GM12801 (cell line): ENCODE results near the gene PITPNC1.

Experiments
- TF ChIP-seq, protein P1 (sequence below): IDR thresholded peaks from one replicate; pipeline ENCODE4 v1.5.1; 2011; ENCODE audit warnings: control low read depth; ENCODE audit not compliant: insufficient read length; ENCODE audit errors: extremely low read depth

The PITPNC1 gene

DNA sequence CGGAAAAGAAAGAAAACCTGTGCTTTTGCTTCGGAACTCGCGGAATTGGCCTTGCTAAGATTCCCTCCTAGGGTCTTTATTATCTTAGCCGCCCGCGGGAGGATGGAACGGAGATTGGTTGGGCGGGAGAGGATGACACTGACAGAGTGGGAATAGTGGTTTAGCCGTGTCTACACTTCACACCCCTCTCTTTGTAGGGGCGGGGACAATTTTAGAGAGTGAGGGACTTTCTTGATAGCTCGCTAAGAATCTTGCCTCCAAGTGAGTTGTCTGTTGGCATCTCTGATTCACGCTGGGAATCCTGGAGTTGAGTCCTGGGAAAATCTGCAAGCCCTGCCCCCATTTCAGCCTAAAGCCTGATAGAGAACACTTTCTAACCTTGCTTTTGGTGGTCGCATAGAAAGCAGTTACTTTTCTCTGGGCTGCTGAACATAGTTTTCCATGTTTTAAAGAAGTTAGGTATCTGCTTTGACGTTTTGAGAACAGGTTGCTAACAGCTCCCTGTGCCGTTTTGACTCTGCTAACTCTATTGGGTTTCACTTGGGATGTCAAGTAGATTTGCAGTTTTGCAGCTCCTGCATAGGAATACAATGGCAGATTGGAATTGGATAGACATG is 341.4 kb downstream of the PITPNC1 start:
- TF ChIP-seq, protein P1, sequence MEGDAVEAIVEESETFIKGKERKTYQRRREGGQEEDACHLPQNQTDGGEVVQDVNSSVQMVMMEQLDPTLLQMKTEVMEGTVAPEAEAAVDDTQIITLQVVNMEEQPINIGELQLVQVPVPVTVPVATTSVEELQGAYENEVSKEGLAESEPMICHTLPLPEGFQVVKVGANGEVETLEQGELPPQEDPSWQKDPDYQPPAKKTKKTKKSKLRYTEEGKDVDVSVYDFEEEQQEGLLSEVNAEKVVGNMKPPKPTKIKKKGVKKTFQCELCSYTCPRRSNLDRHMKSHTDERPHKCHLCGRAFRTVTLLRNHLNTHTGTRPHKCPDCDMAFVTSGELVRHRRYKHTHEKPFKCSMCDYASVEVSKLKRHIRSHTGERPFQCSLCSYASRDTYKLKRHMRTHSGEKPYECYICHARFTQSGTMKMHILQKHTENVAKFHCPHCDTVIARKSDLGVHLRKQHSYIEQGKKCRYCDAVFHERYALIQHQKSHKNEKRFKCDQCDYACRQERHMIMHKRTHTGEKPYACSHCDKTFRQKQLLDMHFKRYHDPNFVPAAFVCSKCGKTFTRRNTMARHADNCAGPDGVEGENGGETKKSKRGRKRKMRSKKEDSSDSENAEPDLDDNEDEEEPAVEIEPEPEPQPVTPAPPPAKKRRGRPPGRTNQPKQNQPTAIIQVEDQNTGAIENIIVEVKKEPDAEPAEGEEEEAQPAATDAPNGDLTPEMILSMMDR, result no peak

DNA sequence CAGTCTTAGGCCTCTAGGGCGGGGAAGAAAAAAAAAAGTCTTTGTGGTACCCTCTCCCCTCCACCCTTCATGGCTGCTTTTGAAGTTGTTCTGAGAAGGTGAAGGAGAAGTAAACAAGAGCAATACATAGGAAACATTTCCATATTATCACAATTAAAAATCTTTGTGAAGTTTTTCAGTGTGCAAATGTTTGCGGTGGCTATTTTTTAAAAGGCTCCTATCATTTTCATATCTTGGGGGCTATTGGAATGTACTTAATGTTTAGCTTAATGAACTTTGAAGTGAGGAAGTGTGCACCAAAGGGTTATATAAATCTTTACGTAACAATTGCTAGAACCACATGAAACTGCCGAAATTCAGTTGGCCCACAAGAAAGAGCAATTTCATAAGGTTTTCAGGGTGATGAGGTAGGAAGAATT is 348.3 kb downstream of the PITPNC1 start:
- TF ChIP-seq, protein P1, result no peak

DNA sequence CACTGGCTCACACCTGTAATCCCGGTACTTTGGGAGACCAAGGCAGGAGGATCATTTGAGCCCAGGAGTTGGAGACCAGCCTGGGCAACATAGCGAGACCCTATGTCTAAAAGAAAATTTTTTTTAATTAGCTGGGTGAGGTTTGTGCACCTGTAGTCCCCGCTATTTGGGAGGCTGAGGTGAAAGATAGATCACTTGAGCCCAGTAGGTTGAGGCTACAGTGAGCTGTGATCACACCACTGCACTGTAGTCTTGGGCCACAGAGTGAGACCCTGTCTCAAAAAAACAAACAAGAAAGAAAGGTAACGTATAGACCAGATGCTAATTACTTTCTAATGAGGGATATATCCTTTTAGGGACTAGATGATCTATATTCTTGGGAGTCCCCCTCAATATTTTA is 348.7 kb downstream of the PITPNC1 start:
- TF ChIP-seq, protein P1, result no peak

DNA sequence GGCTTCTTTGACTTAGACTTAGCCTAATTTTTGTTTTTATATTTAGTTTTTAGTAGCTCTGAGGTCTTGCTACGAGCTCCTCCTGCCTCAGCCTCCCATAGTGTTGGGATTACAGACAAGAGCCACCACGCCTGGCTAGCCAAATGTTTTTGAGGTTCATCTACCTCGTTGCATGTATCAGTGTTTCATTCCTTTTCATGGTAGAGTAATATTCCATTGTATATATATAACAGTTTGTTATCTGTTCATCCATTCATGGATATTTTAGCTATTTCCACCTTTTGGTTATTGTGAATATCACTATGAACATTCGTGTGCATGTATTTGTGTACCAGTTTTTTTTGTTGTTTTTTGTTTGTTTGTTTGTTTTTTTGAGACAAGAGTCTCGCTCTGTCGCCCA is 352.8 kb downstream of the PITPNC1 start:
- TF ChIP-seq, protein P1, result no peak

GRCh38 chr17:67730731-67731130 is 353.6 kb downstream of the PITPNC1 start:
- TF ChIP-seq, protein P1, result no peak

GRCh38 chr17:67733449-67733848 is 356.4 kb downstream of the PITPNC1 start:
- TF ChIP-seq, protein P1, result no peak

DNA sequence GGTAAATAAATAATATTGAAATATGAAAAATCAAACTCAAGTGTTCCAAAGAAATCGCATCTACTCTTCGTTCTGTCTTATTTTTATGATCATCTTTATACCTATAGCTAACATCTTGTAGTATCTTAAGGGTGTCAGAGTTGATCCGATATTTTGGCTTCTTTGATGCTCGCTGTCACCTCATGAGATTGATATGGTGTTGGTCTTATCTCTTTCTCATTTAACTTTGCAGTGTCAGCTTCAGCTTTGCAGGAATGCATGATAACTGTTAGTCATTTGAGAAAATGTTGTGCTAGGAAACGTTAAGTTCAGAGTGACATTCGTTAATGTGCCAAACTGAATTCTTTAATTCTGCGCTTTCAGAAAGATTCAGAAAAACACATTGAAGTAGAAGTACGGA is 360.1 kb downstream of the PITPNC1 start:
- TF ChIP-seq, protein P1, result no peak

DNA sequence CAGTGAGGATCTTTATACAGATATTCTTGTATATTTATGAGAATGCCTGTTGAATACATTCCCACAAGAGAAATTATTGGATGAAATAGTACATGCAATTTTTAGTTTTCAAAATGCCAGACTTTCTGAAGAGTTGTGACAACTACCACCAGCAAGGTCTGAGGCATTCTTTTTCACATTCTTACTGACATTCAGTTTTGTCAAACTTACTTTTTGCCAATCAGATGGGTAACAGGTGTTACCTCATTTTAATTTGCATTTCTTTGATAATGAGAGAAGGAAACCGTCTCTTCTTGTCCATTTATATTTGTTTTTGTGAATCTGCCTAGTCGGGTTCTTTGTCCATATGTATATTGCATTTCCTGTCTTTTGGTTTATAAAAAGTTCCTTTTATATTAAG is 364.9 kb downstream of the PITPNC1 start:
- TF ChIP-seq, protein P1, result no peak
